Right lobe of liver (tissue), 6 donors: Measurements from ENCODE around the gene NPPB. TPM values are rescaled to one million over a fixed set of nuclear protein-coding genes. Genes with fewer than 3 reads are reported as not detected.

ENCODE experiments used
- ATAC-seq, 4 donors: fragments of 200-7000 bp; cut with Tn5 transposase; one replicate each; pipeline ENCODE4 v1.9.1; 2020; ENCODE audit warnings: mild to moderate bottlenecking in 4 of 4, moderate library complexity in 4 of 4
- DNase-seq, 3 donors: peaks; one replicate each; pipeline ENCODE4 v3.0.0-alpha.2; 2020
- H3K27ac ChIP-seq, 3 donors: fragments of 200-600 bp; one replicate each; pipeline ENCODE4 v1.8.0; 2022
- H3K27me3 ChIP-seq, 2 donors: fragments of 200-600 bp; one replicate each; pipeline ENCODE4 v1.8.0; 2022
- H3K36me3 ChIP-seq, 4 donors: fragments of 200-600 bp; sonication (generic) in 1 of 4; one replicate each; pipeline versions ENCODE4 v1.5.1 to v1.8.0; 2017 to 2022; ENCODE audit warnings: control low read depth in 1 of 4
- H3K4me1 ChIP-seq, 4 donors: fragments of 200-600 bp; sonication (generic) in 1 of 4; one replicate each; pipeline versions ENCODE4 v1.5.1 to v1.8.0; 2017 to 2022; ENCODE audit warnings: control low read depth in 1 of 4
- H3K4me3 ChIP-seq, 3 donors: fragments of 200-600 bp; one replicate each; pipeline ENCODE4 v1.8.0; 2022
- H3K9me3 ChIP-seq, 4 donors: fragments of 200-600 bp; sonication (generic) in 1 of 4; one replicate each; pipeline versions ENCODE4 v1.5.1 to v1.8.0; 2017 to 2022; ENCODE audit warnings: control low read depth in 1 of 4
- POLR2A ChIP-seq: fragments of 450-650 bp; IDR thresholded peaks from one replicate; pipeline ENCODE4 v1.6.1; 2017; ENCODE audit warnings: antibody characterized with exemption, mild to moderate bottlenecking
- WGBS: methylation state at CpG from one replicate; pipeline ENCODE4 v1.1.6; 2018; ENCODE audit warnings: low coverage, low lambda C conversion rate; ENCODE audit not compliant: insufficient coverage; ENCODE audit errors: missing lambda C conversion rate; 5-methylcytosine and 5-hydroxymethylcytosine counted together
- intact Hi-C, 2 donors: fragments of 100-400 bp; cut with DNase I; formaldehyde crosslinking; loops; one replicate each; pipeline versions ENCODE4 v1.11.2 to v1.14.1; 2022
- total RNA-seq, 6 experiments: library from RNA; depleted of rRNA in 2 of 6; stranded (reverse); fragments of >200 nt in 2 of 6; fragmentation: NEBNext Ultra II Directional in 3 of 6; extraction: Animal tissue kit (Norgen Biotek cat#: 25700) in 3 of 6; gene quantifications; one replicate each; pipeline versions ENCODE4 v1.1.0 to v1.2.4, GENCODE V29; 2016 to 2023
- TF ChIP-seq, protein P1 (sequence below), 4 donors: fragments of 200-600 bp in 3 of 4; fragments of 450-650 bp in 1 of 4; IDR thresholded peaks; one replicate each; pipeline versions ENCODE4 v1.5.1 to v1.8.0; 2016 to 2022; ENCODE audit warnings: antibody characterized with exemption in 4 of 4, mild to moderate bottlenecking in 2 of 4
- donor health status: DM: no; HTN: yes; CAD: no.
- donor health status: DM: no; HTN: no; CAD: no.
- donor health status: DM: no; HTN: no; CAD: no.
- donor health status: DM: no; HTN: yes; CAD: no.
- donor health status: DM: no; HTN: yes; CAD: no.

NPPB gene
- total RNA-seq, 6 experiments from 2014 or later, result 0.44 TPM; not detected in 5

GRCh38 chr1:11875094-11875493, 16.3 kb upstream of the NPPB start:
- no peaks in the 10 kb centered on the region for H3K36me3 ChIP-seq
- no peaks in the 10 kb centered on the region for H3K27me3 ChIP-seq
- no peaks in the 10 kb centered on the region for H3K4me1 ChIP-seq
- intact Hi-C loops, result no loop called here
- no peak overlapping the region for H3K4me3 ChIP-seq
- ATAC-seq (no peak), DNase-seq (no peak)
- no peaks in the 10 kb centered on the region for H3K9me3 ChIP-seq
- WGBS, result 60% methylated on average over 1 of the region's 10 CpGs
- no peak overlapping the region for H3K27ac ChIP-seq
- TF ChIP-seq, protein P1, sequence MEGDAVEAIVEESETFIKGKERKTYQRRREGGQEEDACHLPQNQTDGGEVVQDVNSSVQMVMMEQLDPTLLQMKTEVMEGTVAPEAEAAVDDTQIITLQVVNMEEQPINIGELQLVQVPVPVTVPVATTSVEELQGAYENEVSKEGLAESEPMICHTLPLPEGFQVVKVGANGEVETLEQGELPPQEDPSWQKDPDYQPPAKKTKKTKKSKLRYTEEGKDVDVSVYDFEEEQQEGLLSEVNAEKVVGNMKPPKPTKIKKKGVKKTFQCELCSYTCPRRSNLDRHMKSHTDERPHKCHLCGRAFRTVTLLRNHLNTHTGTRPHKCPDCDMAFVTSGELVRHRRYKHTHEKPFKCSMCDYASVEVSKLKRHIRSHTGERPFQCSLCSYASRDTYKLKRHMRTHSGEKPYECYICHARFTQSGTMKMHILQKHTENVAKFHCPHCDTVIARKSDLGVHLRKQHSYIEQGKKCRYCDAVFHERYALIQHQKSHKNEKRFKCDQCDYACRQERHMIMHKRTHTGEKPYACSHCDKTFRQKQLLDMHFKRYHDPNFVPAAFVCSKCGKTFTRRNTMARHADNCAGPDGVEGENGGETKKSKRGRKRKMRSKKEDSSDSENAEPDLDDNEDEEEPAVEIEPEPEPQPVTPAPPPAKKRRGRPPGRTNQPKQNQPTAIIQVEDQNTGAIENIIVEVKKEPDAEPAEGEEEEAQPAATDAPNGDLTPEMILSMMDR (IDR thresholded peaks at IDR 0.05), result no peak
- TF ChIP-seq POLR2A, result no peak

GRCh38 chr1:11874624-11875023, 15.9 kb upstream of the NPPB start:
- Histone ChIP-seq H3K4me3 (no peak overlapping the region), H3K4me1 (no peaks in the 10 kb centered on the region), H3K27ac (no peak overlapping the region), H3K36me3 (no peaks in the 10 kb centered on the region), H3K9me3 (no peaks in the 10 kb centered on the region), H3K27me3 (no peaks in the 10 kb centered on the region)
- intact Hi-C loops, result no loop called here
- WGBS, result 47% methylated on average over 3 of the region's 6 CpGs
- no peak for ATAC-seq
- TF ChIP-seq, protein P1 (IDR thresholded peaks at IDR 0.05), result no peak
- TF ChIP-seq POLR2A, result no peak
- DNase-seq, result no peak

GRCh38 chr1:11874258-11874562, 15.5 kb upstream of the NPPB start:
- 72% methylated on average over 9 of the region's 10 CpGs for WGBS
- TF ChIP-seq POLR2A, result no peak
- TF ChIP-seq, protein P1 (IDR thresholded peaks at IDR 0.05), result no peak
- peak in 1 of 4 donors; percentile 29 for ATAC-seq

GRCh38 chr1:11873395-11874257, 14.9 kb upstream of the NPPB start:
- no peaks in the 10 kb centered on the region for H3K36me3 ChIP-seq
- ATAC-seq, result no peak

More at GRCh38 chr1:11874258-11874562, 15.5 kb upstream of the NPPB start:
- H3K27me3 ChIP-seq, result no peaks in the 10 kb centered on the region
- H3K36me3 ChIP-seq, result no peaks in the 10 kb centered on the region
- no peak overlapping the region for H3K4me3 ChIP-seq
- no peaks in the 10 kb centered on the region for H3K9me3 ChIP-seq
- intact Hi-C loops, result no loop called here
- no peak for DNase-seq
- H3K4me1 ChIP-seq, result no peaks in the 10 kb centered on the region
- no peak overlapping the region for H3K27ac ChIP-seq

More at GRCh38 chr1:11873395-11874257, 14.9 kb upstream of the NPPB start:
- no peak overlapping the region for H3K27ac ChIP-seq
- H3K4me3 ChIP-seq, result no peak overlapping the region
- intact Hi-C loops, result no loop called here
- WGBS, result 70% methylated on average over 8 of the region's 14 CpGs
- DNase-seq, result no peak
- no peaks in the 10 kb centered on the region for H3K9me3 ChIP-seq
- no peaks in the 10 kb centered on the region for H3K27me3 ChIP-seq
- H3K4me1 ChIP-seq, result no peaks in the 10 kb centered on the region
- TF ChIP-seq POLR2A, result no peak
- TF ChIP-seq, protein P1 (IDR thresholded peaks at IDR 0.05), result no peak
